ENCODE measurements around the gene WLS. TPM values are rescaled to one million over a fixed set of nuclear protein-coding genes. Genes with fewer than 3 reads are reported as not detected.

WLS gene
- total RNA-seq, 4 donors from 2014 or later = 44.4 to 114 (median 55.2) TPM

- no peak for DNase-seq (ENCODE audit: low spot score)
- no peak for TF ChIP-seq CTCF (IDR thresholded peaks at IDR 0.05)
- peak; percentile 86 for ATAC-seq (ENCODE audit: low FRiP score)
Observed at GRCh38 chr1:68112835-68113243, 119.5 kb downstream of the WLS start.

GRCh38 chr1:68111519-68112436 is 120.5 kb downstream of the WLS start:
- peak in 1 of 3 donors; percentile 14 for TF ChIP-seq CTCF (IDR thresholded peaks at IDR 0.05)
- no peak for DNase-seq (ENCODE audit: low spot score)
- ATAC-seq (ENCODE audit: low FRiP score) = peak; percentile 81

GRCh38 chr1:68107771-68108170 is 124.6 kb downstream of the WLS start:
- ATAC-seq (ENCODE audit: low FRiP score) (no peak), DNase-seq (ENCODE audit: low spot score) (no peak)

GRCh38 chr1:68103884-68104554 is 128.3 kb downstream of the WLS start:
- DNase-seq (ENCODE audit: low spot score) (no peak), ATAC-seq (ENCODE audit: low FRiP score) (no peak)
- no peak for TF ChIP-seq CTCF (IDR thresholded peaks at IDR 0.05)

More at GRCh38 chr1:68107771-68108170, 124.6 kb downstream of the WLS start:
- no peak for TF ChIP-seq CTCF (IDR thresholded peaks at IDR 0.05)

- DNase-seq (ENCODE audit: low spot score) = no peak
- no peak for TF ChIP-seq CTCF (IDR thresholded peaks at IDR 0.05)
- no peak for ATAC-seq (ENCODE audit: low FRiP score)
Observed at GRCh38 chr1:68103011-68103545, 129.2 kb downstream of the WLS start.

- ATAC-seq (ENCODE audit: low FRiP score) (no peak), DNase-seq (ENCODE audit: low spot score) (no peak)
- TF ChIP-seq CTCF (IDR thresholded peaks at IDR 0.05) = no peak
Observed at GRCh38 chr1:68101829-68102228, 130.5 kb downstream of the WLS start.

Data from omental fat pad (tissue), 4 donors.